Caco-2 (cell line): Measurements from ENCODE around the gene LDB1. TPM values are rescaled to one million over a fixed set of nuclear protein-coding genes. Genes with fewer than 3 reads are reported as not detected.
A peak's percentile ranks its signal among the peaks of the same experiment; 100 is the strongest.

Source experiments
- BruUV-seq: library from RNA; stranded (reverse); fragments of 400-500 nt; replicated peaks from 2 replicates; lab custom pipeline; 2021; lab: Mats Ljungman, UMichigan
- CTCF ChIA-PET: fragments of 300-600 bp; sonication (Branson Sonifier 250); formaldehyde crosslinking; loops from one replicate; lab custom pipeline; 2022; ENCODE audit warnings: antibody characterized with exemption; lab: Charles Lee
- POLR2A ChIA-PET: fragments of 300-600 bp; sonication (Branson Sonifier 250); formaldehyde crosslinking; loops from one replicate; lab custom pipeline; 2022; ENCODE audit warnings: antibody characterized with exemption; lab: Charles Lee
- DNase-seq, 2 experiments: peaks; one replicate each; pipeline versions ENCODE4 v3.0.0 to v3.0.0-alpha.2; 2020 to 2022
- H3K27me3 ChIP-seq: replicated peaks from 2 replicates; pipeline ENCODE4 v1.6.0; 2011; ENCODE audit warnings: low read length; ENCODE audit not compliant: control insufficient read depth, insufficient read depth
- H3K36me3 ChIP-seq: 2 replicates; pipeline ENCODE4 v1.5.1; 2011; ENCODE audit warnings: low read length; ENCODE audit not compliant: control insufficient read depth, insufficient read depth
- H3K4me1 ChIP-seq: fragments of 250-450 bp; sonication (Bioruptor Pico); 2 replicates; pipeline ENCODE4 v1.5.1; 2020; ENCODE audit warnings: mild to moderate bottlenecking
- H3K4me3 ChIP-seq: 2 replicates; pipeline ENCODE4 v1.5.1; 2011; ENCODE audit warnings: low read depth, mild to moderate bottlenecking, control low read depth, low read length
- H3K9me3 ChIP-seq: fragments of 250-450 bp; sonication (Bioruptor Pico); 2 replicates; pipeline ENCODE4 v1.5.1; 2020; ENCODE audit warnings: mild to moderate bottlenecking, moderate library complexity
- H3K27ac Mint-ChIP-seq: one replicate; pipeline ENCODE4 v1.8.0; 2022; ENCODE audit warnings: mixed read lengths; ENCODE audit not compliant: unreplicated experiment
- H3K27me3 Mint-ChIP-seq: one replicate; pipeline ENCODE4 v1.8.0; 2022; ENCODE audit warnings: mixed read lengths; ENCODE audit not compliant: insufficient read depth, unreplicated experiment
- H3K36me3 Mint-ChIP-seq: one replicate; pipeline ENCODE4 v1.8.0; 2022; ENCODE audit warnings: mild to moderate bottlenecking, mixed read lengths; ENCODE audit not compliant: insufficient read depth, unreplicated experiment
- H3K4me1 Mint-ChIP-seq: one replicate; pipeline ENCODE4 v1.8.0; 2022; ENCODE audit warnings: low read depth, mixed read lengths; ENCODE audit not compliant: unreplicated experiment
- H3K4me3 Mint-ChIP-seq: one replicate; pipeline ENCODE4 v1.8.0; 2022; ENCODE audit warnings: mild to moderate bottlenecking, moderate library complexity, mixed read lengths; ENCODE audit not compliant: unreplicated experiment
- H3K9me3 Mint-ChIP-seq: one replicate; pipeline ENCODE4 v1.8.0; 2022; ENCODE audit warnings: mixed read lengths; ENCODE audit not compliant: unreplicated experiment
- intact Hi-C: fragments of 100-400 bp; cut with micrococcal nuclease; formaldehyde crosslinking; loops from one replicate; pipeline ENCODE4 v1.10.0; 2022; ENCODE audit not compliant: unreplicated experiment
- total RNA-seq: library from RNA; stranded (reverse); gene quantifications from 2 replicates; pipeline ENCODE4 v1.2.3, GENCODE V29; 2022
- TF ChIP-seq, protein P1 (sequence below), 2 experiments: fragments of 200-600 bp in 1 of 2; IDR thresholded peaks; 1 replicate in 1 of 2; 2 replicates in 1 of 2; pipeline versions ENCODE4 v1.5.1 to v1.8.0; 2011 to 2022; ENCODE audit warnings: antibody characterized with exemption in 1 of 2, control low read depth in 1 of 2, inconsistent platforms in 1 of 2, low read depth in 1 of 2, low read length in 1 of 2, mild to moderate bottlenecking in 1 of 2, moderate library complexity in 1 of 2; ENCODE audit not compliant: insufficient read depth in 1 of 2, severe bottlenecking in 1 of 2, unreplicated experiment in 1 of 2

LDB1 gene
- total RNA-seq, 1 experiment from 2014 or later: 52.3 TPM

DNA sequence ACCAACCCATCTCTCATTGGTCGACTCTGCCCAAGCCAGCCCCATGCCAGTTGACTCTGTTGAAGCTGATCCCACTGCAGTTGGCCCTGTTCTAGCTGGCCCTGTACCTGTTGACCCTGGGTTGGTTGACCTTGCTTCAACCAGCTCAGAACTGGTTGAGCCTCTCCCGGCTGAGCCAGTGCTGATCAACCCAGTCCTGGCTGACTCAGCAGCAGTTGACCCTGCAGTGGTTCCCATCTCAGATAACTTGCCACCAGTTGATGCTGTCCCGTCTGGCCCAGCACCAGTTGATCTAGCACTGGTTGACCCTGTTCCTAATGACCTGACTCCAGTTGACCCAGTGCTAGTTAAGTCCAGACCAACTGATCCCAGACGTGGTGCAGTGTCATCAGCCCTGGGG, 20.1 kb upstream of the LDB1 start:
- DNase-seq: no peak
- ChIA-PET CTCF (no interaction called here), POLR2A (no interaction called here)
- H3K36me3 Mint-ChIP-seq: peaks cover 85% of the 10 kb centered on the region
- no peak overlapping the region for H3K4me3 Mint-ChIP-seq
- no peak overlapping the region for H3K27ac Mint-ChIP-seq
- H3K9me3 ChIP-seq: no peaks in the 10 kb centered on the region
- H3K4me1 Mint-ChIP-seq: peaks cover under 1% of the 10 kb centered on the region
- no peaks in the 10 kb centered on the region for H3K9me3 Mint-ChIP-seq
- no TSS peak for BruUV-seq
- TF ChIP-seq, protein P1, sequence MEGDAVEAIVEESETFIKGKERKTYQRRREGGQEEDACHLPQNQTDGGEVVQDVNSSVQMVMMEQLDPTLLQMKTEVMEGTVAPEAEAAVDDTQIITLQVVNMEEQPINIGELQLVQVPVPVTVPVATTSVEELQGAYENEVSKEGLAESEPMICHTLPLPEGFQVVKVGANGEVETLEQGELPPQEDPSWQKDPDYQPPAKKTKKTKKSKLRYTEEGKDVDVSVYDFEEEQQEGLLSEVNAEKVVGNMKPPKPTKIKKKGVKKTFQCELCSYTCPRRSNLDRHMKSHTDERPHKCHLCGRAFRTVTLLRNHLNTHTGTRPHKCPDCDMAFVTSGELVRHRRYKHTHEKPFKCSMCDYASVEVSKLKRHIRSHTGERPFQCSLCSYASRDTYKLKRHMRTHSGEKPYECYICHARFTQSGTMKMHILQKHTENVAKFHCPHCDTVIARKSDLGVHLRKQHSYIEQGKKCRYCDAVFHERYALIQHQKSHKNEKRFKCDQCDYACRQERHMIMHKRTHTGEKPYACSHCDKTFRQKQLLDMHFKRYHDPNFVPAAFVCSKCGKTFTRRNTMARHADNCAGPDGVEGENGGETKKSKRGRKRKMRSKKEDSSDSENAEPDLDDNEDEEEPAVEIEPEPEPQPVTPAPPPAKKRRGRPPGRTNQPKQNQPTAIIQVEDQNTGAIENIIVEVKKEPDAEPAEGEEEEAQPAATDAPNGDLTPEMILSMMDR (IDR thresholded peaks at IDR 0.05; ENCODE audit: insufficient read depth in 1 of 2, low read depth in 1 of 2, low read length in 1 of 2, severe bottlenecking in 1 of 2, unreplicated experiment in 1 of 2): no peak
- H3K4me3 ChIP-seq: no peak overlapping the region
- H3K36me3 ChIP-seq: peaks cover 12% of the 10 kb centered on the region
- H3K27me3 Mint-ChIP-seq: no peaks in the 10 kb centered on the region
- intact Hi-C loops: no loop called here
- no peaks in the 10 kb centered on the region for H3K27me3 ChIP-seq
- no peaks in the 10 kb centered on the region for H3K4me1 ChIP-seq

GRCh38 chr10:102139281-102140110, 19.3 kb upstream of the LDB1 start:
- intact Hi-C loops: no loop called here
- Mint-ChIP-seq H3K36me3 (peaks cover 85% of the 10 kb centered on the region), H3K4me3 (no peak overlapping the region), H3K4me1 (peaks cover 7% of the 10 kb centered on the region), H3K27ac (no peak overlapping the region), H3K9me3 (no peaks in the 10 kb centered on the region), H3K27me3 (no peaks in the 10 kb centered on the region)
- ChIA-PET POLR2A (no interaction called here), CTCF (no interaction called here)
- Histone ChIP-seq H3K4me3 (no peak overlapping the region), H3K9me3 (no peaks in the 10 kb centered on the region), H3K4me1 (peaks cover 5% of the 10 kb centered on the region), H3K27me3 (no peaks in the 10 kb centered on the region), H3K36me3 (peaks cover 10% of the 10 kb centered on the region)
- BruUV-seq: no TSS peak
- TF ChIP-seq, protein P1 (IDR thresholded peaks at IDR 0.05; ENCODE audit: insufficient read depth in 1 of 2, low read depth in 1 of 2, low read length in 1 of 2, severe bottlenecking in 1 of 2, unreplicated experiment in 1 of 2): no peak
- no peak for DNase-seq

GRCh38 chr10:102135956-102136526, 15.9 kb upstream of the LDB1 start:
- TF ChIP-seq, protein P1 (IDR thresholded peaks at IDR 0.05; ENCODE audit: insufficient read depth in 1 of 2, low read depth in 1 of 2, low read length in 1 of 2, severe bottlenecking in 1 of 2, unreplicated experiment in 1 of 2): no peak
- no peaks in the 10 kb centered on the region for H3K27me3 ChIP-seq
- peaks cover 73% of the 10 kb centered on the region for H3K36me3 Mint-ChIP-seq
- H3K4me3 ChIP-seq: no peak overlapping the region
- CTCF ChIA-PET: no interaction called here
- H3K4me1 Mint-ChIP-seq: peaks cover 7% of the 10 kb centered on the region
- H3K27me3 Mint-ChIP-seq: no peaks in the 10 kb centered on the region
- peaks cover 11% of the 10 kb centered on the region for H3K4me1 ChIP-seq
- intact Hi-C loops: no loop called here
- no TSS peak for BruUV-seq
- no peaks in the 10 kb centered on the region for H3K9me3 Mint-ChIP-seq
- DNase-seq: no peak
- H3K9me3 ChIP-seq: no peaks in the 10 kb centered on the region
- POLR2A ChIA-PET: interaction anchor here (0.9 kb wide), 1 partner anchor 16 kb away, joined by 4 read pairs; no protein-coding TSS in a partner anchor
- H3K27ac Mint-ChIP-seq: peak overlapping the region; percentile 5
- H3K36me3 ChIP-seq: peaks cover 8% of the 10 kb centered on the region
- H3K4me3 Mint-ChIP-seq: peak overlapping the region; percentile 10
